NCI-H2196 treated with DMSO at 0.1 percent for 48 hours (cell line): ENCODE data around the gene GPR183.

ENCODE experiments used
- DNase-seq: peaks from one replicate; lab custom pipeline; 2025; ENCODE audit not compliant: unreplicated experiment; lab: John Stamatoyannopoulos, UW

GPR183 gene

GRCh38 chr13:99339736-99340397, 32.7 kb upstream of the GPR183 start:
- no peak for DNase-seq

GRCh38 chr13:99339230-99339721, 32.1 kb upstream of the GPR183 start:
- DNase-seq: no peak

GRCh38 chr13:99335603-99336002, 28.4 kb upstream of the GPR183 start:
- no peak for DNase-seq

- DNase-seq: no peak
These were observed 27.9 kb upstream of the GPR183 start for GRCh38 chr13:99335087-99335486.

- no peak for DNase-seq
These were observed 27.0 kb upstream of the GPR183 start for GRCh38 chr13:99334221-99334620.

- no peak for DNase-seq
These were observed 25.3 kb upstream of the GPR183 start for GRCh38 chr13:99332456-99332855.

GRCh38 chr13:99331881-99332293, 24.7 kb upstream of the GPR183 start:
- no peak for DNase-seq

- DNase-seq: no peak
These were observed 23.7 kb upstream of the GPR183 start for GRCh38 chr13:99330942-99331341.

- DNase-seq: no peak
These were observed 22.3 kb upstream of the GPR183 start for GRCh38 chr13:99329477-99329876.

GRCh38 chr13:99327761-99328160, 20.6 kb upstream of the GPR183 start:
- DNase-seq: no peak

GRCh38 chr13:99327126-99327525, 19.9 kb upstream of the GPR183 start:
- no peak for DNase-seq

GRCh38 chr13:99326012-99326411, 18.8 kb upstream of the GPR183 start:
- no peak for DNase-seq

GRCh38 chr13:99323488-99323887, 16.3 kb upstream of the GPR183 start:
- DNase-seq: no peak

GRCh38 chr13:99322297-99323103, 15.3 kb upstream of the GPR183 start:
- DNase-seq: no peak

GRCh38 chr13:99321709-99322108, 14.5 kb upstream of the GPR183 start:
- DNase-seq: no peak

- DNase-seq: no peak
These were observed 13.7 kb upstream of the GPR183 start for GRCh38 chr13:99320693-99321481.

- no peak for DNase-seq
These were observed 9.6 kb upstream of the GPR183 start for GRCh38 chr13:99316657-99317256.

- no peak for DNase-seq
These were observed 9.0 kb upstream of the GPR183 start for GRCh38 chr13:99316224-99316623.

- no peak for DNase-seq
These were observed 8.0 kb upstream of the GPR183 start for GRCh38 chr13:99315186-99315585.

GRCh38 chr13:99314640-99315176, 7.5 kb upstream of the GPR183 start:
- DNase-seq: no peak

GRCh38 chr13:99313941-99314340, 6.7 kb upstream of the GPR183 start:
- DNase-seq: no peak
